K562 (cell line): ENCODE data around the gene HIVEP3.

Experiments used
- BRD4 ChIP-seq: fragments of 200-600 bp; sonication (generic); IDR thresholded peaks from 2 replicates; pipeline ENCODE4 v1.6.1; 2017; ENCODE audit warnings: inconsistent platforms
- DNMT1 ChIP-seq: fragments of 450-650 bp; IDR thresholded peaks from 2 replicates; pipeline ENCODE4 v1.6.1; 2016; ENCODE audit warnings: antibody characterized with exemption, mild to moderate bottlenecking
- SMAD4 ChIP-seq: fragments of 250-450 bp; sonication (Bioruptor Pico); conservative IDR thresholded peaks from 2 replicates; pipeline ENCODE4 v1.8.0; 2021; ENCODE audit warnings: inconsistent platforms, mild to moderate bottlenecking, moderate library complexity
- USF2 ChIP-seq: sonication (generic); formaldehyde crosslinking; IDR thresholded peaks from 2 replicates; pipeline ENCODE4 v1.5.0; 2020; ENCODE audit warnings: missing genetic modification reagents
- TF ChIP-seq, protein P1 (sequence below), 2 experiments: fragments of 450-650 bp in 1 of 2; sonication (generic) in 1 of 2; formaldehyde crosslinking in 1 of 2; IDR thresholded peaks in 1 of 2; conservative IDR thresholded peaks in 1 of 2; 2 replicates each; pipeline versions ENCODE4 v1.6.1 to v1.8.1; 2016 to 2023; ENCODE audit warnings: mild to moderate bottlenecking in 2 of 2, moderate library complexity in 2 of 2, inconsistent platforms in 1 of 2, missing genetic modification reagents in 1 of 2

GRCh38 chr1:41902664-41903063, 16.1 kb downstream of the HIVEP3 start:
- TF ChIP-seq SMAD4 (CRISPR knock-in tag) (no peak), BRD4 (no peak), DNMT1 (no peak), USF2 (CRISPR knock-in tag) (no peak)
- TF ChIP-seq, protein P1, sequence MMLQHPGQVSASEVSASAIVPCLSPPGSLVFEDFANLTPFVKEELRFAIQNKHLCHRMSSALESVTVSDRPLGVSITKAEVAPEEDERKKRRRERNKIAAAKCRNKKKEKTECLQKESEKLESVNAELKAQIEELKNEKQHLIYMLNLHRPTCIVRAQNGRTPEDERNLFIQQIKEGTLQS (IDR thresholded peaks at IDR 0.05) = no peak
- TF ChIP-seq, protein P1 (CRISPR knock-in tag; conservative IDR thresholded peaks at IDR 0.05) = no peak
